ENCODE results near the gene COL4A6. TPM values are rescaled to one million over a fixed set of nuclear protein-coding genes. Genes with fewer than 3 reads are reported as not detected.

The COL4A6 gene
- total and polyA plus RNA-seq, 2 of the 8 experiments (the other 6 are each of a cell fraction or from before 2014, with no cell fraction given): 5.9 to 11.8 TPM

- Histone ChIP-seq H3K23me2 (ENCODE audit: low read depth, low read length) (no peaks in the 10 kb centered on the region), H3K27me3 (replicated peaks in 1 of 4; ENCODE audit: control insufficient read depth in 3 of 4, extremely low read depth in 1 of 4, insufficient read depth in 3 of 4, low read length in 3 of 4) (no peaks in the 10 kb centered on the region), H2BK20ac (ENCODE audit: low read length) (no peak overlapping the region), H3K9me3 (ENCODE audit: insufficient read depth in 2 of 2, low read depth in 1 of 2, low read length in 1 of 2) (no peaks in the 10 kb centered on the region), H2BK12ac (ENCODE audit: low read depth, low read length) (no peak overlapping the region), H4K91ac (replicated peaks; ENCODE audit: insufficient read length, low read length) (no peak overlapping the region), H4K8ac (ENCODE audit: extremely low read depth, insufficient read depth, low read length) (no peak overlapping the region), H3K18ac (ENCODE audit: extremely low read depth, low read length) (no peak overlapping the region), H3K36me3 (ENCODE audit: control insufficient read depth in 2 of 4, insufficient read depth in 4 of 4, low read length in 3 of 4) (no peaks in the 10 kb centered on the region), H3K4me3 (ENCODE audit: extremely low read depth in 1 of 4, insufficient read depth in 2 of 4, low read depth in 3 of 4, low read length in 4 of 4) (no peak overlapping the region), H2BK15ac (ENCODE audit: low read length) (no peak overlapping the region), H3K27ac (ENCODE audit: low read depth, low read length) (no peak overlapping the region), H4K20me1 (replicated peaks in 1 of 2; ENCODE audit: control insufficient read depth in 1 of 2, insufficient read depth in 2 of 2, low read length in 2 of 2) (no peaks in the 10 kb centered on the region), H4K5ac (ENCODE audit: insufficient read length, low read depth, low read length) (no peak overlapping the region), H3K9ac (replicated peaks in 1 of 4; ENCODE audit: extremely low read depth in 1 of 4, low read depth in 3 of 4, low read length in 3 of 4) (no peak overlapping the region), H3K79me1 (ENCODE audit: low read depth, low read length) (no peaks in the 10 kb centered on the region), H2BK120ac (replicated peaks; ENCODE audit: low read depth, low read length) (no peak overlapping the region), H3K4me2 (ENCODE audit: insufficient read depth in 1 of 2, low read depth in 2 of 2, low read length in 2 of 2) (no peak overlapping the region), H3K4ac (replicated peaks; ENCODE audit: insufficient read length, low read depth, low read length) (no peak overlapping the region), H3K79me2 (ENCODE audit: control insufficient read depth in 1 of 2, insufficient read depth in 2 of 2, low read length in 2 of 2) (no peaks in the 10 kb centered on the region), H3K4me1 (replicated peaks in 1 of 4; ENCODE audit: control insufficient read depth in 3 of 4, insufficient read depth in 4 of 4, low read length in 3 of 4) (no peaks in the 10 kb centered on the region), H2BK5ac (ENCODE audit: low read depth, low read length) (no peak overlapping the region), H3K14ac (ENCODE audit: insufficient read length) (no peak overlapping the region), H2AFZ (ENCODE audit: low read length) (no peak overlapping the region), H3K23ac (ENCODE audit: insufficient read length) (no peak overlapping the region), H3K56ac (replicated peaks; ENCODE audit: insufficient read length, low read depth, low read length) (no peak overlapping the region), H2AK5ac (ENCODE audit: low read depth, low read length) (no peak overlapping the region)
- WGBS, 2 experiments (ENCODE audit: extremely low coverage in 1 of 2, insufficient coverage in 1 of 2, insufficient read length in 1 of 2, insufficient replicate concordance in 2 of 2, low coverage in 1 of 2, low lambda C conversion rate in 2 of 2, missing lambda C conversion rate in 1 of 2): 93% methylated on average over 3 of the region's 3 CpGs; no CpG with 5 or more reads in 1 of the 2 experiments
- no peak for DNase-seq (ENCODE audit: low read depth in 1 of 2, low spot score in 2 of 2)
- POLR2A ChIA-PET (ENCODE audit: partially characterized antibody): no interaction called here
- FAIRE-seq: no peak
- CTCF ChIA-PET (ENCODE audit: partially characterized antibody): interaction anchor here (1.1 to 3.2 kb wide), 7 partner anchors 7 to 319 kb away, joined by 3 to 12 read pairs (median 4); no protein-coding TSS in a partner anchor
- TF ChIP-seq NANOG (IDR thresholded peaks at IDR 0.05; ENCODE audit: insufficient read depth, low read depth, low read length, poor library complexity, severe bottlenecking) (no peak), JUND (IDR thresholded peaks at IDR 0.05; ENCODE audit: low read length) (no peak), YY1 (IDR thresholded peaks at IDR 0.05; ENCODE audit: low read depth, low read length) (no peak), CHD2 (IDR thresholded peaks at IDR 0.05; ENCODE audit: low read length) (no peak), RNF2 (IDR thresholded peaks at IDR 0.05; ENCODE audit: borderline replicate concordance, low read depth, low read length, missing control alignments, poor library complexity, severe bottlenecking) (no peak)
Measured at GRCh38 chrX:108216919-108217571, 221.2 kb downstream of the COL4A6 start.

All from H1 (cell line).